Endothelial cell of umbilical vein (primary cell): ENCODE results near the gene CYTH1. TPM values are rescaled to one million over a fixed set of nuclear protein-coding genes. Genes with fewer than 3 reads are reported as not detected.

ENCODE experiments used
- BruUV-seq: library from RNA; stranded (reverse); fragments of 400-500 nt; replicated peaks from 2 replicates; lab custom pipeline; 2021; lab: Mats Ljungman, UMichigan
- CTCF ChIA-PET: fragments of 300-600, 350-600 bp; sonication (Branson Sonifier 250); formaldehyde crosslinking; loops from one replicate; lab custom pipeline; 2021; ENCODE audit warnings: antibody characterized with exemption, inconsistent platforms; lab: Charles Lee
- POLR2A ChIA-PET: fragments of 300-600, 350-600 bp; sonication (Branson Sonifier 250); formaldehyde crosslinking; loops from one replicate; lab custom pipeline; 2021; ENCODE audit warnings: antibody characterized with exemption, inconsistent platforms; lab: Charles Lee
- DNase-seq: peaks from one replicate; pipeline ENCODE4 v3.0.0-alpha.2; 2011; ENCODE audit warnings: low read depth, low spot score
- FAIRE-seq: peaks from 2 replicates; lab custom pipeline; 2011; peaks lifted over from hg19 to GRCh38; lab: Jason Lieb, UNC
- H2AFZ ChIP-seq: 2 replicates; pipeline ENCODE4 v1.6.0; 2012; ENCODE audit warnings: low read depth, low read length, control low read depth, inconsistent platforms
- H3K27ac ChIP-seq: 2 replicates; pipeline ENCODE4 v1.5.1; 2011; ENCODE audit warnings: low read depth, mild to moderate bottlenecking, control low read depth, low read length, moderate library complexity; ENCODE audit not compliant: insufficient read depth
- H3K27me3 ChIP-seq, 2 experiments: 2 replicates each; pipeline versions ENCODE4 v1.6.0 to v1.6.1; 2011; ENCODE audit warnings: low read length in 2 of 2, mixed read lengths in 1 of 2; ENCODE audit not compliant: control insufficient read depth in 2 of 2, insufficient read depth in 2 of 2
- H3K36me3 ChIP-seq, 2 experiments: 2 replicates in 1 of 2; 3 replicates in 1 of 2; pipeline ENCODE4 v1.5.1; 2011; ENCODE audit warnings: low read length in 2 of 2, mild to moderate bottlenecking in 1 of 2, moderate library complexity in 1 of 2; ENCODE audit not compliant: control insufficient read depth in 2 of 2, insufficient read depth in 2 of 2; ENCODE audit errors: extremely low read depth in 1 of 2
- H3K4me1 ChIP-seq: 3 replicates; pipeline ENCODE4 v1.5.1; 2011; ENCODE audit warnings: mild to moderate bottlenecking, low read length; ENCODE audit not compliant: control insufficient read depth, insufficient read depth; ENCODE audit errors: extremely low read depth
- H3K4me2 ChIP-seq: 2 replicates; pipeline ENCODE4 v1.6.1; 2011; ENCODE audit warnings: low read length, control low read depth, mixed read lengths; ENCODE audit not compliant: insufficient read depth
- H3K4me3 ChIP-seq, 3 experiments: fragments of 200-600 bp in 1 of 3; sonication (generic), shearing (Covaris generic) in 1 of 3; replicated peaks in 1 of 3; 2 replicates each; pipeline ENCODE4 v1.5.1; 2011 to 2016; ENCODE audit warnings: control low read depth in 3 of 3, low read length in 3 of 3, mild to moderate bottlenecking in 2 of 3, inconsistent platforms in 1 of 3, low read depth in 1 of 3, moderate library complexity in 1 of 3; ENCODE audit not compliant: insufficient read depth in 1 of 3
- H3K79me2 ChIP-seq: 2 replicates; pipeline ENCODE4 v1.6.0; 2012; ENCODE audit warnings: low read length, inconsistent platforms; ENCODE audit not compliant: control insufficient read depth, insufficient read depth
- H3K9ac ChIP-seq: replicated peaks from 2 replicates; pipeline ENCODE3; 2011; ENCODE audit warnings: low read length, control low read depth; ENCODE audit not compliant: insufficient read depth; ENCODE audit errors: extremely low read depth
- H3K9me1 ChIP-seq: replicated peaks from 3 replicates; pipeline ENCODE4 v1.6.0; 2011; ENCODE audit warnings: mild to moderate bottlenecking, low read length; ENCODE audit not compliant: control insufficient read depth, insufficient read depth; ENCODE audit errors: extremely low read depth
- H3K9me3 ChIP-seq: replicated peaks from 2 replicates; pipeline ENCODE4 v1.5.1; 2012; ENCODE audit warnings: low read length, inconsistent platforms; ENCODE audit not compliant: control insufficient read depth, insufficient read depth
- H4K20me1 ChIP-seq: replicated peaks from 2 replicates; pipeline ENCODE3; 2011; ENCODE audit warnings: mild to moderate bottlenecking, low read length; ENCODE audit not compliant: control insufficient read depth, insufficient read depth; ENCODE audit errors: extremely low read depth
- CTCF ChIP-seq, 2 donors: IDR thresholded peaks; 1 replicate in 1 of 2; 2 replicates in 1 of 2; pipeline ENCODE4 v1.5.1; 2011; ENCODE audit warnings: low read length in 2 of 2, mild to moderate bottlenecking in 2 of 2, moderate library complexity in 2 of 2, control low read depth in 1 of 2, inconsistent platforms in 1 of 2, low read depth in 1 of 2; ENCODE audit not compliant: insufficient read depth in 1 of 2; ENCODE audit errors: extremely low read depth in 1 of 2
- EZH2 ChIP-seq: IDR thresholded peaks from 2 replicates; pipeline ENCODE4 v1.6.1; 2012; ENCODE audit warnings: borderline replicate concordance, low read depth, mild to moderate bottlenecking, moderate library complexity, low read length, inconsistent platforms; ENCODE audit not compliant: severe bottlenecking
- FOS ChIP-seq: IDR thresholded peaks from 2 replicates; pipeline ENCODE4 v1.6.1; 2011; ENCODE audit warnings: mild to moderate bottlenecking, low read length, moderate library complexity, borderline replicate concordance; ENCODE audit not compliant: insufficient read depth
- JUN ChIP-seq: IDR thresholded peaks from 2 replicates; pipeline ENCODE4 v1.6.1; 2011; ENCODE audit warnings: borderline replicate concordance, low read depth; ENCODE audit not compliant: insufficient read length, insufficient read depth
- MAX ChIP-seq: IDR thresholded peaks from 2 replicates; pipeline ENCODE4 v1.6.1; 2011; ENCODE audit not compliant: insufficient read depth, insufficient read length
- MYC ChIP-seq: IDR thresholded peaks from one replicate; pipeline ENCODE4 v1.6.1; 2011; ENCODE audit warnings: mild to moderate bottlenecking, low read depth, low read length
- POLR2A ChIP-seq: IDR thresholded peaks from 2 replicates; pipeline ENCODE4 v1.6.1; 2012; ENCODE audit warnings: low read depth, mild to moderate bottlenecking, control low read depth, low read length
- POLR2AphosphoS5 ChIP-seq: IDR thresholded peaks from 2 replicates; pipeline ENCODE4 v1.6.1; 2012; ENCODE audit warnings: low read depth, mild to moderate bottlenecking, control low read depth, low read length, moderate library complexity; ENCODE audit not compliant: insufficient read depth
- dilution Hi-C: fragments of 300-500 bp; cut with MboI; formaldehyde crosslinking; loops from one replicate; pipeline ENCODE4 v1.15.0; 2019; ENCODE audit warnings: low sequenced_read_pairs; ENCODE audit not compliant: extremely low pct_ligation_motif_present
- intact Hi-C: fragments of 100-400 bp; cut with micrococcal nuclease; formaldehyde crosslinking; loops from one replicate; pipeline ENCODE4 v1.10.0; 2022
- polyA plus RNA-seq, 4 experiments: library from polyadenylated mRNA; depleted of rRNA in 3 of 4; stranded (reverse) in 3 of 4; unstranded in 1 of 4; fragments of >200 nt; gene quantifications; 2 replicates each; pipeline versions ENCODE4 v1.2.1 to v1.2.3, GENCODE V29; 2011 to 2012; ENCODE audit warnings: missing spikeins in 1 of 4
- total RNA-seq: library from RNA; stranded (reverse); gene quantifications from 2 replicates; pipeline ENCODE4 v1.2.3, GENCODE V29; 2021

CYTH1 gene
- total and polyA plus RNA-seq, 2 donors (not counting 3 experiments of a cell fraction or from before 2014, with no cell fraction given): 35.9 to 49.9 TPM

GRCh38 chr17:78634154-78634553, 147.9 kb downstream of the CYTH1 start:
- BruUV-seq: no TSS peak
- no peak overlapping the region for H3K27ac ChIP-seq
- H3K36me3 ChIP-seq: no peaks in the 10 kb centered on the region
- no peaks in the 10 kb centered on the region for H3K9me1 ChIP-seq
- H3K4me2 ChIP-seq: no peak overlapping the region
- no peak overlapping the region for H3K9ac ChIP-seq
- no peaks in the 10 kb centered on the region for H3K27me3 ChIP-seq
- ChIA-PET POLR2A (no interaction called here), CTCF (interaction anchor here (1.5 kb wide), 1 partner anchor 73 kb away, joined by 4 read pairs; no protein-coding TSS in a partner anchor)
- no peaks in the 10 kb centered on the region for H4K20me1 ChIP-seq
- FAIRE-seq (no peak), DNase-seq (no peak)
- no peak for TF ChIP-seq MAX
- no peak for TF ChIP-seq CTCF (IDR thresholded peaks at IDR 0.05; ENCODE audit: extremely low read depth in 1 of 2, insufficient read depth in 1 of 2, low read depth in 1 of 2, low read length in 2 of 2)
- dilution Hi-C loops (loop anchor here (25.0 kb wide), 1 partner anchor 147 kb away; no protein-coding TSS in a partner anchor), intact Hi-C loops (no loop called here)
- no peaks in the 10 kb centered on the region for H3K79me2 ChIP-seq
- H2AFZ ChIP-seq: no peak overlapping the region
- no peak overlapping the region for H3K4me3 ChIP-seq
- H3K4me1 ChIP-seq: no peaks in the 10 kb centered on the region
- no peaks in the 10 kb centered on the region for H3K9me3 ChIP-seq

GRCh38 chr17:78629436-78629995, 152.6 kb downstream of the CYTH1 start:
- H3K4me1 ChIP-seq: no peaks in the 10 kb centered on the region
- dilution Hi-C loops (loop anchor here (25.0 kb wide), 1 partner anchor 142 kb away; no protein-coding TSS in a partner anchor), intact Hi-C loops (no loop called here)
- CTCF ChIA-PET: no interaction called here
- no peaks in the 10 kb centered on the region for H3K36me3 ChIP-seq
- DNase-seq (no peak), FAIRE-seq (no peak)
- POLR2A ChIA-PET: no interaction called here
- no peak overlapping the region for H3K27ac ChIP-seq
- no peak overlapping the region for H3K9ac ChIP-seq
- H4K20me1 ChIP-seq: no peaks in the 10 kb centered on the region
- no peak for TF ChIP-seq POLR2AphosphoS5
- TF ChIP-seq POLR2A: no peak
- no peak for TF ChIP-seq CTCF (IDR thresholded peaks at IDR 0.05; ENCODE audit: extremely low read depth in 1 of 2, insufficient read depth in 1 of 2, low read depth in 1 of 2, low read length in 2 of 2)
- no peak for TF ChIP-seq MYC
- no peak for TF ChIP-seq MAX
- TF ChIP-seq FOS: no peak
- TF ChIP-seq JUN: no peak
- TF ChIP-seq EZH2: no peak
- no peak overlapping the region for H2AFZ ChIP-seq
- no peak overlapping the region for H3K4me2 ChIP-seq
- H3K79me2 ChIP-seq: no peaks in the 10 kb centered on the region
- H3K4me3 ChIP-seq: no peak overlapping the region
- H3K9me3 ChIP-seq: no peaks in the 10 kb centered on the region
- H3K9me1 ChIP-seq: no peaks in the 10 kb centered on the region
- H3K27me3 ChIP-seq: no peaks in the 10 kb centered on the region
- BruUV-seq: no TSS peak
